Nephron (organoid): ENCODE measurements around the gene KAZN.

Experiments
- H3K27ac Mint-ChIP-seq, 3 experiments: 2 replicates each; pipeline ENCODE4 v1.8.0; 2020; ENCODE audit warnings: mixed read lengths in 3 of 3, mild to moderate bottlenecking in 2 of 3, moderate library complexity in 1 of 3
- H3K27me3 Mint-ChIP-seq: 2 replicates; pipeline ENCODE4 v1.8.0; 2021; ENCODE audit warnings: low read depth, mild to moderate bottlenecking, moderate library complexity, mixed read lengths
- H3K36me3 Mint-ChIP-seq: 2 replicates; pipeline ENCODE4 v1.8.0; 2020; ENCODE audit warnings: low read depth, mixed read lengths
- H3K4me1 Mint-ChIP-seq: 2 replicates; pipeline ENCODE4 v1.8.0; 2020; ENCODE audit warnings: mixed read lengths
- H3K4me3 Mint-ChIP-seq, 3 experiments: 2 replicates each; pipeline ENCODE4 v1.8.0; 2020; ENCODE audit warnings: mild to moderate bottlenecking in 3 of 3, mixed read lengths in 3 of 3, moderate library complexity in 2 of 3
- H3K9me3 Mint-ChIP-seq: 2 replicates; pipeline ENCODE4 v1.8.0; 2020; ENCODE audit warnings: mixed read lengths
- CTCF ChIP-seq, 3 experiments: fragments of 200-600 bp; sonication (generic); IDR thresholded peaks; one replicate each; pipeline ENCODE4 v1.5.0; 2021; ENCODE audit warnings: antibody characterized with exemption in 3 of 3; ENCODE audit not compliant: unreplicated experiment in 3 of 3

Gene KAZN

GRCh38 chr1:14555091-14555490, 43.4 kb upstream of the KAZN start:
- Mint-ChIP-seq H3K4me3 (no peak overlapping the region), H3K36me3 (no peaks in the 10 kb centered on the region), H3K27me3 (peaks cover 11% of the 10 kb centered on the region), H3K27ac (no peak overlapping the region), H3K4me1 (peaks cover 8% of the 10 kb centered on the region), H3K9me3 (no peaks in the 10 kb centered on the region)
- TF ChIP-seq CTCF (IDR thresholded peaks at IDR 0.05; ENCODE audit: unreplicated experiment in 3 of 3) = no peak

GRCh38 chr1:14561014-14561693, 37.3 kb upstream of the KAZN start:
- TF ChIP-seq CTCF (IDR thresholded peaks at IDR 0.05; ENCODE audit: unreplicated experiment in 3 of 3) = no peak
- Mint-ChIP-seq H3K27ac (no peak overlapping the region), H3K4me1 (no peaks in the 10 kb centered on the region), H3K27me3 (peaks cover 7% of the 10 kb centered on the region), H3K9me3 (peaks cover 11% of the 10 kb centered on the region), H3K36me3 (peaks cover 5% of the 10 kb centered on the region), H3K4me3 (no peak overlapping the region)

GRCh38 chr1:14565090-14565489, 33.4 kb upstream of the KAZN start:
- no peak overlapping the region for H3K4me3 Mint-ChIP-seq

GRCh38 chr1:14567056-14567455, 31.4 kb upstream of the KAZN start:
- TF ChIP-seq CTCF (IDR thresholded peaks at IDR 0.05; ENCODE audit: unreplicated experiment in 3 of 3) = no peak
- peaks cover 39% of the 10 kb centered on the region for H3K9me3 Mint-ChIP-seq

More at GRCh38 chr1:14565090-14565489, 33.4 kb upstream of the KAZN start:
- Mint-ChIP-seq H3K27ac (no peak overlapping the region), H3K9me3 (peaks cover 36% of the 10 kb centered on the region), H3K36me3 (peaks cover 13% of the 10 kb centered on the region), H3K27me3 (peaks cover 7% of the 10 kb centered on the region), H3K4me1 (no peaks in the 10 kb centered on the region)
- no peak for TF ChIP-seq CTCF (IDR thresholded peaks at IDR 0.05; ENCODE audit: unreplicated experiment in 3 of 3)

GRCh38 chr1:14567903-14568302, 30.6 kb upstream of the KAZN start:
- Mint-ChIP-seq H3K27me3 (peaks cover 7% of the 10 kb centered on the region), H3K36me3 (peaks cover 16% of the 10 kb centered on the region), H3K4me1 (no peaks in the 10 kb centered on the region), H3K9me3 (peaks cover 39% of the 10 kb centered on the region), H3K4me3 (no peak overlapping the region), H3K27ac (no peak overlapping the region)
- TF ChIP-seq CTCF (IDR thresholded peaks at IDR 0.05; ENCODE audit: unreplicated experiment in 3 of 3) = no peak

More at GRCh38 chr1:14567056-14567455, 31.4 kb upstream of the KAZN start:
- no peak overlapping the region for H3K27ac Mint-ChIP-seq
- peaks cover 16% of the 10 kb centered on the region for H3K36me3 Mint-ChIP-seq
- peaks cover 7% of the 10 kb centered on the region for H3K27me3 Mint-ChIP-seq
- no peaks in the 10 kb centered on the region for H3K4me1 Mint-ChIP-seq
- H3K4me3 Mint-ChIP-seq = no peak overlapping the region

- H3K27me3 Mint-ChIP-seq = peaks cover 4% of the 10 kb centered on the region
- H3K9me3 Mint-ChIP-seq = peaks cover 39% of the 10 kb centered on the region
- H3K36me3 Mint-ChIP-seq = peaks cover 16% of the 10 kb centered on the region
- no peak for TF ChIP-seq CTCF (IDR thresholded peaks at IDR 0.05; ENCODE audit: unreplicated experiment in 3 of 3)
- H3K4me3 Mint-ChIP-seq = no peak overlapping the region
- H3K4me1 Mint-ChIP-seq = no peaks in the 10 kb centered on the region
- no peak overlapping the region for H3K27ac Mint-ChIP-seq
Observed at GRCh38 chr1:14568716-14569355, 29.6 kb upstream of the KAZN start.
